DOHH2 (cell line): Measurements from ENCODE around the gene ABI3.

Experiments used
- CTCF ChIP-seq: fragments of 200-600 bp; sonication (generic); IDR thresholded peaks from one replicate; pipeline ENCODE4 v1.5.1; 2014; ENCODE audit warnings: antibody characterized with exemption, mild to moderate bottlenecking, low read depth, low read length; ENCODE audit not compliant: poor library complexity, severe bottlenecking
- EZH2phosphoT487 ChIP-seq: fragments of 200-600 bp; sonication (generic); IDR thresholded peaks from 2 replicates; pipeline ENCODE4 v1.6.1; 2017; ENCODE audit warnings: borderline replicate concordance, mild to moderate bottlenecking, antibody characterized with exemption, low read length, moderate library complexity, mixed read lengths

- TF ChIP-seq CTCF (no peak), EZH2phosphoT487 (no peak)
Observed at GRCh38 chr17:49217651-49218413, 7.3 kb downstream of the ABI3 start.
